Astrocyte of the cerebellum (primary cell): ENCODE measurements around the gene FHOD3.

Experiments
- DNase-seq: peaks from one replicate; pipeline ENCODE4 v3.0.0-alpha.2; 2011; ENCODE audit warnings: low read depth
- H3K4me3 ChIP-seq: 2 replicates; pipeline ENCODE4 v1.5.1; 2011; ENCODE audit warnings: mild to moderate bottlenecking, low read depth, low read length, moderate library complexity
- in situ Hi-C: cut with HindIII; loops from 2 replicates; pipeline ENCODE4 v1.10.0; 2017; ENCODE audit warnings: low sequenced_read_pairs
- TF ChIP-seq, protein P1 (sequence below): IDR thresholded peaks from 2 replicates; pipeline ENCODE4 v1.5.1; 2012; ENCODE audit warnings: low read length, low read depth, moderate library complexity, mild to moderate bottlenecking; ENCODE audit errors: missing control alignments

FHOD3 gene

DNA sequence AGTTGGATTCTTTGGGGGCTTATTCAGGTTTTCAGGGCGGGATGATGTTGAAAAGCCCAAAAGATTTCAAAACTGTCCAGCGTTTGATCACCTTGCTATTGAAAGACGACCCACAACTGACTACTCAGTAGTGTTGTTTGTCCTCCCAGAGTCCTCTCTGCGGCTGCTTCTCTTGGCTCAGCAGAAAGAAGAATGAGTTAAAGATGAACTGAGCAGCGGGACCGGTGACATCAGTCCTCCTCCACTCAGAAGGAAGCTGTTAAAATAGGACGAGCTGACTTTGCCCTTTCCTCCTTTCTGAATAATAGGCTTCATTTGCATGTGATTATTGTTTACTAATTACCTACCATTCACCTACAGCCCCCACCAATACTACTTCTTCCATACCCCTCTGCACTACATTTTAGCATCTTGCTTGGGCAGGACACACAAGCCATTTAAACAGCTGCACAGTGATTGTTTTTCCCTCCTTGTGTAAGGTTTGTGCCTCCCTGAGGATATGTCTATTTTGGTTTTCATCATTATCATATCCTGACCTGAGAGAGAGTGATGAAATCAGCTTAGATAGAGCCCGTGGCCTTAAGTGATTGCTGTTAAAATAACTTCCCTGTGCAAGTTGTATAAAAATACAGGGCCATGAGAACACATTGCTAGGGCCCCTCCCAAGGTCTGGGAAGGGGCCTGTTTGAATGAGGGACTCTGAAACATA is 261.8 kb downstream of the FHOD3 start:
- TF ChIP-seq, protein P1, sequence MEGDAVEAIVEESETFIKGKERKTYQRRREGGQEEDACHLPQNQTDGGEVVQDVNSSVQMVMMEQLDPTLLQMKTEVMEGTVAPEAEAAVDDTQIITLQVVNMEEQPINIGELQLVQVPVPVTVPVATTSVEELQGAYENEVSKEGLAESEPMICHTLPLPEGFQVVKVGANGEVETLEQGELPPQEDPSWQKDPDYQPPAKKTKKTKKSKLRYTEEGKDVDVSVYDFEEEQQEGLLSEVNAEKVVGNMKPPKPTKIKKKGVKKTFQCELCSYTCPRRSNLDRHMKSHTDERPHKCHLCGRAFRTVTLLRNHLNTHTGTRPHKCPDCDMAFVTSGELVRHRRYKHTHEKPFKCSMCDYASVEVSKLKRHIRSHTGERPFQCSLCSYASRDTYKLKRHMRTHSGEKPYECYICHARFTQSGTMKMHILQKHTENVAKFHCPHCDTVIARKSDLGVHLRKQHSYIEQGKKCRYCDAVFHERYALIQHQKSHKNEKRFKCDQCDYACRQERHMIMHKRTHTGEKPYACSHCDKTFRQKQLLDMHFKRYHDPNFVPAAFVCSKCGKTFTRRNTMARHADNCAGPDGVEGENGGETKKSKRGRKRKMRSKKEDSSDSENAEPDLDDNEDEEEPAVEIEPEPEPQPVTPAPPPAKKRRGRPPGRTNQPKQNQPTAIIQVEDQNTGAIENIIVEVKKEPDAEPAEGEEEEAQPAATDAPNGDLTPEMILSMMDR = no peak
- no peak for DNase-seq
- no peak overlapping the region for H3K4me3 ChIP-seq
- in situ Hi-C loops = loop anchor here (5.0 kb wide), 1 partner anchor 38 kb away; no protein-coding TSS in a partner anchor

DNA sequence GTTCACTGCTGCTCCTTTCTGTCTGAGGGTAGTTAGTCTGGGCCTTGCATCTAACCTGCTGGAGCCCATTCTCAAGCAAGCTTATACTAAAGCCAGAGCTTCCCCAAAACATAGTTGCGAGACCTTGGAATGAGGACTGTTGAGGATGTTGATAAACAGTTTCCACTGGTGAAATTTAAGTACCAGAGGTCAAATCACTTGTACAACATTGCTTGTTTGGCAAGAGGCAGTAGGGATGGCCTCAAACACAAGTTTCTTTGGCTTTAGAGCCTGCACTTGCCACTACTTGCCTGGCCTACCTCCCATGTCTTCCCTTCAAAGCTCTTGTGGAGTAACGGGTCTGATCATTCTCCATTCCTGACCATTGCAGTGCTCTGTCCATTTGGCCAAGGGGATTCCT is 262.7 kb downstream of the FHOD3 start:
- TF ChIP-seq, protein P1 = no peak
- H3K4me3 ChIP-seq = no peak overlapping the region
- in situ Hi-C loops = no loop called here
- DNase-seq = no peak

DNA sequence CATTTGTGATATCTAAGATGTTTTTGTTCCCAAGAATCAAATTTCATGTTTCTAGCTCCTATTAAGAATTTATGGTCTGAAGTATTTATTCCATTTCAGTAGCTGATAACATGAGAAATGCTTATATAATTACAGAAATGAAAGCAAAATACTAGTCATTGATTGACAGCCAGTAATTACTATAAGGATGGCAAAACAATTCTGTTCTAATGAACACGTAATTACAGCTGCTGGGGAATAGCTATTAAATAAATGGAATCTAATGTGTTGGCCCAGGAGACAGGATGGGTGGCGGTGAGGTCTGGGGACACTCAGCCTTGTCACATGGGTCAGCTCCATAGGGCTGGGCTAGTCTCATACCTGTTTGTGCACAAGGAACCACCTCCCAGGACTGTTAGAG is 263.5 kb downstream of the FHOD3 start:
- no peak for DNase-seq
- TF ChIP-seq, protein P1 = no peak
- H3K4me3 ChIP-seq = no peak overlapping the region
- in situ Hi-C loops = no loop called here

DNA sequence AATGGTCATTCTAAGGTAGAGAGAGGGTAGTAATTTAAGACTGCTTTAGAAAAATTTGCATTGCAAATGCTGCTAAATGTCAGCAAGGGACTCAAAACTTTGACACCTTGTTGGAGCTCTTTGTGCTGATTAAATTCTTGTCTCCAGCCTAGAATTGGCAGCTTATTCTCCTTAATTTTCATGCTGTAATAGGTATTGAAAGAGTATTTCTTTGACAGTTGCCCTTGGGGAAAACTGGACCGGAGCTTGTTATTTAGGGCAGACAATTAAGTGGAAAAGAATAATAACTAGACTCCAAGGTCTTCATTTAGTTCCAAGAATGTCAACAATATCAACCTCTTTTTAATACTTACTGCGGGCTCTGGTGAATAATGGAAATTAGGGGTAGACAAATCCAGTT is 267.3 kb downstream of the FHOD3 start:
- TF ChIP-seq, protein P1 = no peak
- no peak for DNase-seq
- no peak overlapping the region for H3K4me3 ChIP-seq
- in situ Hi-C loops = no loop called here

GRCh38 chr18:36567800-36568199 is 270.3 kb downstream of the FHOD3 start:
- H3K4me3 ChIP-seq = no peak overlapping the region
- TF ChIP-seq, protein P1 = no peak
- in situ Hi-C loops = no loop called here
- no peak for DNase-seq

DNA sequence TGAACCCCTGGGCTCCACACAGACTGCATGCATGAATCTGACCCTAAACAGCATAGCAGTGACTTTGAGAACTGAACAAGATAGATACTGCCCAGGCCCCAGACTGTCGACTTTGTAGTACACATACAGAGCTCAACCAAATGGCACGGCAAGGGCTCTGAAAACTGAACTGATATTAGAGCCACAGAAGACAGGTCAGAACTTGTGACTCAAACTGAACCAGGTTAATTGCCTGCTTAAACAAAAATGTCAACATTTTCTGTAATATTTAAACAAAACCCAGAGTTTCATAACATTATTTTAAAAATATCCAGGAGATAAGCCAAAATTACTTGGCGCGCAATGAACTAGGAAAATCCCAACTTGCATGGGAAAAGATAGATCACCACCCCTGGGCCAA is 271.0 kb downstream of the FHOD3 start:
- in situ Hi-C loops = no loop called here
- DNase-seq = no peak
- TF ChIP-seq, protein P1 = no peak

More for the DNA sequence above, 271.0 kb downstream of the FHOD3 start:
- H3K4me3 ChIP-seq = no peak overlapping the region
